Transverse colon (tissue), 4 donors: ENCODE data around the gene POU2F1. TPM values are rescaled to one million over a fixed set of nuclear protein-coding genes. Genes with fewer than 3 reads are reported as not detected.

Source experiments
- DNase-seq: peaks from one replicate; pipeline ENCODE4 v3.0.0-alpha.2; 2019
- H3K27ac ChIP-seq, 4 donors: fragments of 200-600 bp; sonication (generic); 2 replicates each; pipeline ENCODE4 v1.5.1; 2016 to 2018; ENCODE audit warnings: inconsistent platforms in 4 of 4
- H3K27me3 ChIP-seq: fragments of 200-600 bp; sonication (generic); 2 replicates; pipeline ENCODE4 v1.5.1; 2017; ENCODE audit warnings: inconsistent platforms
- H3K36me3 ChIP-seq, 4 donors: fragments of 200-600 bp; sonication (generic); 2 replicates each; pipeline ENCODE4 v1.5.1; 2017 to 2019; ENCODE audit warnings: inconsistent platforms in 4 of 4
- H3K4me1 ChIP-seq, 4 donors: fragments of 200-600 bp; sonication (generic); 2 replicates each; pipeline ENCODE4 v1.5.1; 2017 to 2020; ENCODE audit warnings: inconsistent platforms in 4 of 4
- H3K4me3 ChIP-seq, 4 donors: fragments of 200-600 bp; sonication (generic); 1 replicate in 1 of 4; 2 replicates in 3 of 4; pipeline versions ENCODE4 v1.5.1 to v1.6.1; 2017 to 2019; ENCODE audit warnings: inconsistent platforms in 4 of 4
- H3K9me3 ChIP-seq, 2 donors: fragments of 200-600 bp; sonication (generic); 2 replicates each; pipeline ENCODE4 v1.5.1; 2017 to 2019; ENCODE audit warnings: inconsistent platforms in 2 of 2
- EP300 ChIP-seq: sonication (generic); formaldehyde crosslinking; IDR thresholded peaks from one replicate; pipeline ENCODE4 v1.6.1; 2017; ENCODE audit warnings: antibody characterized with exemption, low read depth
- POLR2A ChIP-seq: fragments of 450-650 bp; IDR thresholded peaks from one replicate; pipeline ENCODE4 v1.6.1; 2016; ENCODE audit warnings: antibody characterized with exemption, mild to moderate bottlenecking, moderate library complexity
- POLR2AphosphoS5 ChIP-seq, 3 donors: sonication (generic); formaldehyde crosslinking; IDR thresholded peaks; one replicate each; pipeline ENCODE4 v1.6.1; 2016; ENCODE audit warnings: antibody characterized with exemption in 3 of 3
- WGBS, 2 donors: methylation state at CpG; one replicate each; pipeline ENCODE4 v1.1.5; 2018; ENCODE audit warnings: low coverage in 1 of 2; 5-methylcytosine and 5-hydroxymethylcytosine counted together
- in situ Hi-C, 4 donors: fragments of 200-750 bp; cut with MboI; loops; one replicate each; pipeline versions ENCODE4 v1.15.0 to v1.15.1; 2017; ENCODE audit warnings: low sequenced_read_pairs in 3 of 4, low pct_ligation_motif_present in 1 of 4, low pct_unique_long_range_greater_than_20kb in 1 of 4
- intact Hi-C: fragments of 100-400 bp; cut with DNase I; formaldehyde crosslinking; loops from one replicate; pipeline ENCODE4 v1.15.1; 2023; ENCODE audit warnings: low total_unique reads
- total RNA-seq, 4 donors: library from RNA; depleted of rRNA; stranded (reverse); fragments of >200 nt; gene quantifications; one replicate each; pipeline ENCODE4 v1.1.0, GENCODE V29; 2016
- TF ChIP-seq, protein P1 (sequence below), 5 experiments: fragments of 200-600 bp in 3 of 5; fragments of 450-650 bp in 2 of 5; sonication (generic) in 3 of 5; IDR thresholded peaks; 1 replicate in 2 of 5; 2 replicates in 3 of 5; pipeline ENCODE4 v1.5.1; 2016 to 2017; ENCODE audit warnings: antibody characterized with exemption in 5 of 5, inconsistent platforms in 3 of 5, mild to moderate bottlenecking in 2 of 5, moderate library complexity in 1 of 5

The POU2F1 gene
- total RNA-seq, 4 donors from 2014 or later, result 6.6 to 31.8 (median 19.0) TPM

DNA sequence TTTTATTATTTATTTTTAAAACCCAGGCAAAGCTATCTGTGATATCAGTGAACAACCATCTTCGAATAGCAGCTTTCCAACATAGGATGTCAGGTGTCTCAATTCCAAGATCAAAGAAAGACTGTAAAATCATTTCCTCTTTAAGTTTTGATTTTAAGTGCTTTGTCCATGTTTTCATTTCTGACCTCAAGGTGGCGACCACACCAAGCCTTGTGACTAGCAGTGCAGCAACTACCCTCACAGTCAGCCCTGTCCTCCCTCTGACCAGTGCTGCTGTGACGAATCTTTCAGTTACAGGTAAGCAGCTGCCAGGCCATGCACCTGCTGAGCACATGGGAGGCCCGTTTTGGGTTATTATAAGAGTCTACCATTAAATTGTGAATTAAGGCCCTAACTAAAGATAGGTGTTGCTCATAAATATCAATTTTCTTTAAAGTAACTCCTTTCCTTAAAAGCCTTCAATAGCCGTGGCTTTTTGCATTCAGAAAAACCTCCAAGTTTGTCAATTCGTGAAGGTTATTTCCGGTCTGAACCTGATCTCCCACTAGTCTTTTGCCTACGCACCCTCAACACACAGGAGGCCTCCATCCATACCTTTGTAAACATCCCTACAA is 180.7 kb downstream of the POU2F1 start:
- intact Hi-C loops, result no loop called here
- H3K4me3 ChIP-seq, result no peak overlapping the region
- no peaks in the 10 kb centered on the region for H3K27me3 ChIP-seq
- H3K36me3 ChIP-seq, result peaks cover 0 to 35% (median 9%) of the 10 kb centered on the region in 4 donors
- peak; percentile 71 for DNase-seq
- in situ Hi-C loops, result loop anchor here in 2 of 4 donors (10.0 to 25.0 kb wide), 2 partner anchors 133 to 136 kb away; no protein-coding TSS in a partner anchor
- peaks cover 0 to 5% (median 1%) of the 10 kb centered on the region in 4 donors for H3K4me1 ChIP-seq
- no peak overlapping the region for H3K27ac ChIP-seq
- no peak for TF ChIP-seq EP300
- TF ChIP-seq, protein P1, sequence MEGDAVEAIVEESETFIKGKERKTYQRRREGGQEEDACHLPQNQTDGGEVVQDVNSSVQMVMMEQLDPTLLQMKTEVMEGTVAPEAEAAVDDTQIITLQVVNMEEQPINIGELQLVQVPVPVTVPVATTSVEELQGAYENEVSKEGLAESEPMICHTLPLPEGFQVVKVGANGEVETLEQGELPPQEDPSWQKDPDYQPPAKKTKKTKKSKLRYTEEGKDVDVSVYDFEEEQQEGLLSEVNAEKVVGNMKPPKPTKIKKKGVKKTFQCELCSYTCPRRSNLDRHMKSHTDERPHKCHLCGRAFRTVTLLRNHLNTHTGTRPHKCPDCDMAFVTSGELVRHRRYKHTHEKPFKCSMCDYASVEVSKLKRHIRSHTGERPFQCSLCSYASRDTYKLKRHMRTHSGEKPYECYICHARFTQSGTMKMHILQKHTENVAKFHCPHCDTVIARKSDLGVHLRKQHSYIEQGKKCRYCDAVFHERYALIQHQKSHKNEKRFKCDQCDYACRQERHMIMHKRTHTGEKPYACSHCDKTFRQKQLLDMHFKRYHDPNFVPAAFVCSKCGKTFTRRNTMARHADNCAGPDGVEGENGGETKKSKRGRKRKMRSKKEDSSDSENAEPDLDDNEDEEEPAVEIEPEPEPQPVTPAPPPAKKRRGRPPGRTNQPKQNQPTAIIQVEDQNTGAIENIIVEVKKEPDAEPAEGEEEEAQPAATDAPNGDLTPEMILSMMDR (IDR thresholded peaks at IDR 0.05), result peak; percentile 36 to 79 (median 53)
- no peak for TF ChIP-seq POLR2A
- no peaks in the 10 kb centered on the region for H3K9me3 ChIP-seq
- 54 to 60% methylated on average over 4 to 8 of the region's 8 CpGs for WGBS, 2 donors

GRCh38 chr1:167404161-167404888 is 183.6 kb downstream of the POU2F1 start:
- H3K4me1 ChIP-seq, result peaks cover 0 to 5% (median 1%) of the 10 kb centered on the region in 4 donors
- no peaks in the 10 kb centered on the region for H3K27me3 ChIP-seq
- in situ Hi-C loops, result loop anchor here in 2 of 4 donors (10.0 to 25.0 kb wide), 2 partner anchors 130 to 133 kb away; no protein-coding TSS in a partner anchor
- TF ChIP-seq EP300 (no peak), POLR2A (no peak), POLR2AphosphoS5 (IDR thresholded peaks at IDR 0.05) (no peak)
- TF ChIP-seq, protein P1 (IDR thresholded peaks at IDR 0.05), result no peak
- DNase-seq, result no peak
- H3K36me3 ChIP-seq, result peaks cover 0 to 24% (median 2%) of the 10 kb centered on the region in 4 donors
- 50 to 91% methylated on average over 2 to 4 of the region's 4 CpGs for WGBS, 2 donors
- H3K4me3 ChIP-seq, result no peak overlapping the region
- intact Hi-C loops, result no loop called here
- no peaks in the 10 kb centered on the region for H3K9me3 ChIP-seq
- H3K27ac ChIP-seq, result no peak overlapping the region

GRCh38 chr1:167404908-167405307 is 184.2 kb downstream of the POU2F1 start:
- WGBS, 2 donors, result 78 to 81% methylated on average over 3 of the region's 3 CpGs
- no peak for TF ChIP-seq POLR2A
- no peak for TF ChIP-seq POLR2AphosphoS5 (IDR thresholded peaks at IDR 0.05)
- TF ChIP-seq EP300, result no peak
- TF ChIP-seq, protein P1 (IDR thresholded peaks at IDR 0.05), result no peak
- Histone ChIP-seq H3K27ac (no peak overlapping the region), H3K4me1 (peaks cover 0 to 5% (median 1%) of the 10 kb centered on the region in 4 donors), H3K36me3 (peaks cover 0 to 20% (median 2%) of the 10 kb centered on the region in 4 donors), H3K27me3 (no peaks in the 10 kb centered on the region), H3K9me3 (no peaks in the 10 kb centered on the region), H3K4me3 (no peak overlapping the region)
- intact Hi-C loops, result no loop called here
- no peak for DNase-seq
- in situ Hi-C loops, result loop anchor here in 2 of 4 donors (10.0 to 25.0 kb wide), 2 partner anchors 130 to 132 kb away; no protein-coding TSS in a partner anchor

- in situ Hi-C loops, result loop anchor here in 2 of 4 donors (10.0 to 25.0 kb wide), 2 partner anchors 126 to 129 kb away; no protein-coding TSS in a partner anchor
- TF ChIP-seq, protein P1 (IDR thresholded peaks at IDR 0.05), result no peak
- TF ChIP-seq POLR2A, result no peak
- no peak for TF ChIP-seq POLR2AphosphoS5 (IDR thresholded peaks at IDR 0.05)
- no peak for TF ChIP-seq EP300
Measured at GRCh38 chr1:167408355-167408754, 187.7 kb downstream of the POU2F1 start.

More at GRCh38 chr1:167408355-167408754, 187.7 kb downstream of the POU2F1 start:
- no peak for DNase-seq
- intact Hi-C loops, result no loop called here
- peaks cover 0 to 25% (median 8%) of the 10 kb centered on the region in 4 donors for H3K36me3 ChIP-seq
- H3K27ac ChIP-seq, result no peak overlapping the region
- H3K27me3 ChIP-seq, result no peaks in the 10 kb centered on the region
- no peak overlapping the region for H3K4me3 ChIP-seq
- H3K9me3 ChIP-seq, result no peaks in the 10 kb centered on the region
- 67 to 100% methylated on average over 1 of the region's 1 CpG for WGBS, 2 donors
- no peaks in the 10 kb centered on the region for H3K4me1 ChIP-seq
